Sigmoid colon (tissue), 3 donors: Measurements from ENCODE around the gene FRAT2.

Source experiments
- CTCF ChIP-seq, 4 experiments: fragments of 450-650 bp in 3 of 4; fragments of 200-600 bp in 1 of 4; IDR thresholded peaks; one replicate each; pipeline ENCODE4 v1.5.1; 2016 to 2019; ENCODE audit warnings: antibody characterized with exemption in 4 of 4, mild to moderate bottlenecking in 3 of 4, moderate library complexity in 2 of 4
- POLR2A ChIP-seq, 2 donors: fragments of 450-650 bp; IDR thresholded peaks; one replicate each; pipeline ENCODE4 v1.6.1; 2016; ENCODE audit warnings: antibody characterized with exemption in 2 of 2, mild to moderate bottlenecking in 2 of 2, moderate library complexity in 2 of 2

GRCh38 chr10:97307441-97307840, 27.1 kb downstream of the FRAT2 start:
- no peak for TF ChIP-seq CTCF (IDR thresholded peaks at IDR 0.05)
- no peak for TF ChIP-seq POLR2A (IDR thresholded peaks at IDR 0.05)
